ENCODE measurements around the gene MASP2. TPM values are rescaled to one million over a fixed set of nuclear protein-coding genes. Genes with fewer than 3 reads are reported as not detected.
"Not testable (repeated sequence)": the region's sequence is repeated elsewhere in the genome, so short reads cannot be mapped to it uniquely, and the experiment has no call there.

Gene MASP2
- total RNA-seq, 1 donor from 2014 or later: 0.73 TPM

DNA sequence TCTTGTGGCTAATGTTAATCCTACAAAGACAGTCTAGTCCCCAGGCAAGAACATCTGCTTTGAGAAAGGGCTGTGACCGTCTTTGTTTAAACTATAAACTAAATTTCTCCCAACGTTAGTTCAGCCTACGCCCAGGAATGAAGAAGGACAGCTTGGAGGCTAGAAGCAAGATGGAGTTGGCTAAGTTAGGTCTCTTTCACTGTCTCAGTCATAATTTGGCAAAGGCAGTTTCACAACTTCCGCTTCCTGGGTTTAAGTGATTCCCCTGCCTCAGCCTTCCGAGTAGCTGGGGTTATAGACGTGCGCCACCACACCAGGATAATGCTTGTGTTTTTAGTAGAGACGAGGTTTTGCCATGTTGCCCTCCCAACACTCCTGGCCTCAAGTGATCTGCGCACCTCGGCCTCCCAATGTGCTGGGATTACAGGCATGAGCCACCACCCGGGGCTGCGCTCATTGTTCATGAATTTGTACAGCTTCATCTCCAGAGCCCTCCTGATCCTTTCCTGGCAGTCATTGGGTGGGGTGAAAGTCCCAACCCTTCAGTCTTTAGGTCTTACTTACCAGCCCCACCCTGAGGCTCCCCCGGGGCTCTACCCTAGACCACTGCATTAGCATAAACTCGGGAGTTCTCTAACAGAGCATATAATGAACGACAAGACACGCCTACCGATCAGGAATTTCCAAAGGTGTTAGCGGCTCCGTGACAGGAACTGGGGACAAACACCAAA lies 4.9 kb upstream of the MASP2 start:
- H3K27me3 ChIP-seq (ENCODE audit: insufficient read depth, low read length): no peaks in the 10 kb centered on the region
- no peak overlapping the region for H3K27ac ChIP-seq (ENCODE audit: low read depth, low read length)
- no peak for DNase-seq (ENCODE audit: low read depth)
- no peak for TF ChIP-seq EZH2 (IDR thresholded peaks at IDR 0.05; ENCODE audit: insufficient read depth, low read length)
- TF ChIP-seq, protein P1, sequence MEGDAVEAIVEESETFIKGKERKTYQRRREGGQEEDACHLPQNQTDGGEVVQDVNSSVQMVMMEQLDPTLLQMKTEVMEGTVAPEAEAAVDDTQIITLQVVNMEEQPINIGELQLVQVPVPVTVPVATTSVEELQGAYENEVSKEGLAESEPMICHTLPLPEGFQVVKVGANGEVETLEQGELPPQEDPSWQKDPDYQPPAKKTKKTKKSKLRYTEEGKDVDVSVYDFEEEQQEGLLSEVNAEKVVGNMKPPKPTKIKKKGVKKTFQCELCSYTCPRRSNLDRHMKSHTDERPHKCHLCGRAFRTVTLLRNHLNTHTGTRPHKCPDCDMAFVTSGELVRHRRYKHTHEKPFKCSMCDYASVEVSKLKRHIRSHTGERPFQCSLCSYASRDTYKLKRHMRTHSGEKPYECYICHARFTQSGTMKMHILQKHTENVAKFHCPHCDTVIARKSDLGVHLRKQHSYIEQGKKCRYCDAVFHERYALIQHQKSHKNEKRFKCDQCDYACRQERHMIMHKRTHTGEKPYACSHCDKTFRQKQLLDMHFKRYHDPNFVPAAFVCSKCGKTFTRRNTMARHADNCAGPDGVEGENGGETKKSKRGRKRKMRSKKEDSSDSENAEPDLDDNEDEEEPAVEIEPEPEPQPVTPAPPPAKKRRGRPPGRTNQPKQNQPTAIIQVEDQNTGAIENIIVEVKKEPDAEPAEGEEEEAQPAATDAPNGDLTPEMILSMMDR (IDR thresholded peaks at IDR 0.05; ENCODE audit: insufficient read depth, low read depth, low read length): no peak
- no peaks in the 10 kb centered on the region for H3K27me3 Mint-ChIP-seq (ENCODE audit: low read depth, unreplicated experiment)
- no peak overlapping the region for H3K4me3 Mint-ChIP-seq (ENCODE audit: unreplicated experiment)
- H3K36me3 Mint-ChIP-seq (ENCODE audit: low read depth, unreplicated experiment): peaks cover 2% of the 10 kb centered on the region
- FAIRE-seq: no peak
- no peak overlapping the region for H3K27ac Mint-ChIP-seq (ENCODE audit: unreplicated experiment)
- no peak overlapping the region for H3K4me2 ChIP-seq (ENCODE audit: low read length)
- H3K9ac ChIP-seq (ENCODE audit: low read length): no peak overlapping the region
- no peaks in the 10 kb centered on the region for H3K4me1 ChIP-seq (ENCODE audit: insufficient read depth, low read length)
- H4K20me1 ChIP-seq (ENCODE audit: insufficient read depth, low read length): peaks cover 31% of the 10 kb centered on the region
- H2AFZ ChIP-seq (ENCODE audit: low read depth, low read length): no peak overlapping the region
- H3K36me3 ChIP-seq (ENCODE audit: insufficient read depth, low read length): peaks cover 6% of the 10 kb centered on the region
- H3K4me3 ChIP-seq (ENCODE audit: insufficient read depth, low read depth, low read length): no peak overlapping the region
- H3K4me1 Mint-ChIP-seq (ENCODE audit: low read depth, unreplicated experiment): peaks cover 5% of the 10 kb centered on the region
- no peaks in the 10 kb centered on the region for H3K9me3 ChIP-seq (ENCODE audit: insufficient read depth, low read depth, low read length)
- H3K79me2 ChIP-seq (ENCODE audit: insufficient read depth, low read length): no peaks in the 10 kb centered on the region
- H3K9me3 Mint-ChIP-seq (ENCODE audit: unreplicated experiment): no peaks in the 10 kb centered on the region

DNA sequence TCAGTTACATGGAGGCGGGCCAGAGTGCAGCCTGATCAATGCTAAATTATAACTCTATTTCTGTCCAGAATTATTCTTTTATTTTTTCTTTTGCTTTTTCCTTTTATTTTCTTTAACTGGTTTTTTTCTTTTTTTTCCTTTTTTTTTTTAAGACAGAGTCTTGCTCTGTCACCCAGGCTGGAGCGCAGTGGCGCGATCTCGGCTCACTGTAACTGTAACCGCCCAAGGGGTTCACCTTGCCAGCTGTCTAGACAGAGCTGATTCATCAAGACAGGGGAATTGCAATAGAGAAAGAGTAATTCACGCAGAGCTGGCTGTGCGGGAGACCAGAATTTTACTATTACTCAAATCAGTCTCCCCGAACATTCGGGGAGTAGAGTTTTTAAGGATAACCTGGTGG lies 4.1 kb upstream of the MASP2 start:
- not testable (repeated sequence) for H3K9me3 Mint-ChIP-seq (ENCODE audit: unreplicated experiment); H3K36me3 Mint-ChIP-seq (ENCODE audit: low read depth, unreplicated experiment); H3K4me2 ChIP-seq (ENCODE audit: low read length); H3K4me1 Mint-ChIP-seq (ENCODE audit: low read depth, unreplicated experiment); H3K4me3 Mint-ChIP-seq (ENCODE audit: unreplicated experiment); H3K79me2 ChIP-seq (ENCODE audit: insufficient read depth, low read length); H3K9me3 ChIP-seq (ENCODE audit: insufficient read depth, low read depth, low read length); H3K27ac ChIP-seq (ENCODE audit: low read depth, low read length); H3K27me3 Mint-ChIP-seq (ENCODE audit: low read depth, unreplicated experiment); H3K4me3 ChIP-seq (ENCODE audit: insufficient read depth, low read depth, low read length); H2AFZ ChIP-seq (ENCODE audit: low read depth, low read length); H3K4me1 ChIP-seq (ENCODE audit: insufficient read depth, low read length); H3K27me3 ChIP-seq (ENCODE audit: insufficient read depth, low read length); H3K27ac Mint-ChIP-seq (ENCODE audit: unreplicated experiment); FAIRE-seq; H3K9ac ChIP-seq (ENCODE audit: low read length); DNase-seq (ENCODE audit: low read depth); H3K36me3 ChIP-seq (ENCODE audit: insufficient read depth, low read length)
- H4K20me1 ChIP-seq (ENCODE audit: insufficient read depth, low read length): peaks cover 23% of the 10 kb centered on the region

DNA sequence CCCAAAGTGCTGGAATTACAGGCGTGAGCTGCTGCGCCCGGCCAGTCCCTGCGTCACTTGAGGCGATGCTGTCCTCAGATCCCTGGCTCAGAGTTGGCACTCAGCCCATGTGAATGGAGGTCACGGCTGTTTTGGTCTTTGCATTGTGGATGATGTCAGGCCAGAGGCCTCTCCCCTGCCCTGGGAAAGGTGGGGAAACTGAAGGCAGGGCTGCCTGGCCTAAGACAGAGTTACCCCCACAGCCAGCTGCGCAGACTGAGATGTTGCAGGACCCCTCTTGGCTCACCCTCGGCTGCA lies 821 bp downstream of the MASP2 start:
- TF ChIP-seq, protein P1 (IDR thresholded peaks at IDR 0.05; ENCODE audit: insufficient read depth, low read depth, low read length): no peak
- TF ChIP-seq EZH2 (IDR thresholded peaks at IDR 0.05; ENCODE audit: insufficient read depth, low read length): no peak
- H3K4me1 Mint-ChIP-seq (ENCODE audit: low read depth, unreplicated experiment): peaks cover 2% of the 10 kb centered on the region
- H3K36me3 Mint-ChIP-seq (ENCODE audit: low read depth, unreplicated experiment): no peaks in the 10 kb centered on the region
- no peak overlapping the region for H2AFZ ChIP-seq (ENCODE audit: low read depth, low read length)
- no peaks in the 10 kb centered on the region for H3K36me3 ChIP-seq (ENCODE audit: insufficient read depth, low read length)
- H3K27ac Mint-ChIP-seq (ENCODE audit: unreplicated experiment): no peak overlapping the region
- no peak overlapping the region for H3K27ac ChIP-seq (ENCODE audit: low read depth, low read length)
- H3K9me3 Mint-ChIP-seq (ENCODE audit: unreplicated experiment): no peaks in the 10 kb centered on the region
- H3K4me2 ChIP-seq (ENCODE audit: low read length): no peak overlapping the region
- H3K4me1 ChIP-seq (ENCODE audit: insufficient read depth, low read length): no peaks in the 10 kb centered on the region
- H3K79me2 ChIP-seq (ENCODE audit: insufficient read depth, low read length): no peaks in the 10 kb centered on the region
- no peaks in the 10 kb centered on the region for H3K27me3 ChIP-seq (ENCODE audit: insufficient read depth, low read length)
- no peaks in the 10 kb centered on the region for H3K9me3 ChIP-seq (ENCODE audit: insufficient read depth, low read depth, low read length)
- no peak overlapping the region for H3K4me3 Mint-ChIP-seq (ENCODE audit: unreplicated experiment)
- H3K4me3 ChIP-seq (ENCODE audit: insufficient read depth, low read depth, low read length): no peak overlapping the region
- FAIRE-seq: no peak
- DNase-seq (ENCODE audit: low read depth): no peak
- H4K20me1 ChIP-seq (ENCODE audit: insufficient read depth, low read length): no peaks in the 10 kb centered on the region
- H3K9ac ChIP-seq (ENCODE audit: low read length): no peak overlapping the region
- no peaks in the 10 kb centered on the region for H3K27me3 Mint-ChIP-seq (ENCODE audit: low read depth, unreplicated experiment)
